DOHH2 (cell line): Measurements from ENCODE around the gene DAPK2.

Source experiments
- H3F3A ChIP-seq: fragments of 200-600 bp; sonication (generic), shearing (Covaris generic); 2 replicates; pipeline ENCODE4 v1.6.0; 2016; ENCODE audit warnings: antibody characterized with exemption, mild to moderate bottlenecking; ENCODE audit not compliant: control insufficient read depth, insufficient read depth
- H3K27ac ChIP-seq: fragments of 200-600 bp; sonication (generic); 2 replicates; pipeline ENCODE4 v1.5.1; 2014; ENCODE audit warnings: low read depth, mild to moderate bottlenecking, low read length, moderate library complexity
- H3K27me3 ChIP-seq: fragments of 200-600 bp; sonication (generic); 2 replicates; pipeline ENCODE4 v1.6.1; 2014; ENCODE audit warnings: mild to moderate bottlenecking, low read length, mixed read lengths; ENCODE audit not compliant: control insufficient read depth
- H3K36me3 ChIP-seq: fragments of 200-600 bp; sonication (generic); 2 replicates; pipeline ENCODE4 v1.6.1; 2014; ENCODE audit warnings: mild to moderate bottlenecking, low read length, moderate library complexity, mixed read lengths; ENCODE audit not compliant: control insufficient read depth
- H3K4me1 ChIP-seq: fragments of 200-600 bp; sonication (generic); 2 replicates; pipeline ENCODE4 v1.6.1; 2014; ENCODE audit warnings: mild to moderate bottlenecking, low read length, mixed read lengths; ENCODE audit not compliant: control insufficient read depth
- H3K4me2 ChIP-seq: fragments of 200-600 bp; sonication (generic); 2 replicates; pipeline ENCODE4 v1.6.0; 2014; ENCODE audit warnings: mild to moderate bottlenecking, low read length, moderate library complexity
- H3K4me3 ChIP-seq: fragments of 200-600 bp; sonication (generic); 2 replicates; pipeline ENCODE4 v1.5.1; 2014; ENCODE audit warnings: mild to moderate bottlenecking, low read length, mixed read lengths
- H3K79me2 ChIP-seq: fragments of 200-600 bp; sonication (generic); 2 replicates; pipeline ENCODE4 v1.6.1; 2014; ENCODE audit warnings: mild to moderate bottlenecking, low read length, mixed read lengths; ENCODE audit not compliant: control insufficient read depth
- H3K9me2 ChIP-seq: fragments of 200-600 bp; sonication (generic); replicated peaks from 2 replicates; pipeline ENCODE4 v1.6.1; 2014; ENCODE audit warnings: mild to moderate bottlenecking, low read length, mixed read lengths; ENCODE audit not compliant: control insufficient read depth
- H3K9me3 ChIP-seq: fragments of 200-600 bp; sonication (generic); 2 replicates; pipeline ENCODE4 v1.6.1; 2014; ENCODE audit warnings: antibody characterized with exemption, low read length, mixed read lengths; ENCODE audit not compliant: control insufficient read depth, insufficient read depth
- H4K20me1 ChIP-seq: fragments of 200-600 bp; sonication (generic); 2 replicates; pipeline ENCODE4 v1.6.0; 2014; ENCODE audit warnings: low read depth, mild to moderate bottlenecking, antibody characterized with exemption, low read length, moderate library complexity; ENCODE audit not compliant: control insufficient read depth, insufficient read depth
- EZH2phosphoT487 ChIP-seq: fragments of 200-600 bp; sonication (generic); IDR thresholded peaks from 2 replicates; pipeline ENCODE4 v1.6.1; 2017; ENCODE audit warnings: borderline replicate concordance, mild to moderate bottlenecking, antibody characterized with exemption, low read length, moderate library complexity, mixed read lengths
- TF ChIP-seq, protein P1 (sequence below): fragments of 200-600 bp; sonication (generic); IDR thresholded peaks from one replicate; pipeline ENCODE4 v1.5.1; 2014; ENCODE audit warnings: antibody characterized with exemption, mild to moderate bottlenecking, low read depth, low read length; ENCODE audit not compliant: poor library complexity, severe bottlenecking

DAPK2 gene

GRCh38 chr15:63998489-63998888 is 47.8 kb downstream of the DAPK2 start:
- Histone ChIP-seq H3K27me3 (peaks cover 2% of the 10 kb centered on the region; the same call in 1 of the 2 replicates), H3F3A (no peaks in the 10 kb centered on the region), H3K9me2 (no peaks in the 10 kb centered on the region), H3K4me3 (no peak overlapping the region), H3K36me3 (no peaks in the 10 kb centered on the region), H3K4me2 (no peak overlapping the region), H3K79me2 (no peaks in the 10 kb centered on the region), H3K27ac (no peak overlapping the region), H3K4me1 (no peaks in the 10 kb centered on the region), H3K9me3 (no peaks in the 10 kb centered on the region), H4K20me1 (no peaks in the 10 kb centered on the region; the same call in 1 of the 2 replicates)
- TF ChIP-seq, protein P1, sequence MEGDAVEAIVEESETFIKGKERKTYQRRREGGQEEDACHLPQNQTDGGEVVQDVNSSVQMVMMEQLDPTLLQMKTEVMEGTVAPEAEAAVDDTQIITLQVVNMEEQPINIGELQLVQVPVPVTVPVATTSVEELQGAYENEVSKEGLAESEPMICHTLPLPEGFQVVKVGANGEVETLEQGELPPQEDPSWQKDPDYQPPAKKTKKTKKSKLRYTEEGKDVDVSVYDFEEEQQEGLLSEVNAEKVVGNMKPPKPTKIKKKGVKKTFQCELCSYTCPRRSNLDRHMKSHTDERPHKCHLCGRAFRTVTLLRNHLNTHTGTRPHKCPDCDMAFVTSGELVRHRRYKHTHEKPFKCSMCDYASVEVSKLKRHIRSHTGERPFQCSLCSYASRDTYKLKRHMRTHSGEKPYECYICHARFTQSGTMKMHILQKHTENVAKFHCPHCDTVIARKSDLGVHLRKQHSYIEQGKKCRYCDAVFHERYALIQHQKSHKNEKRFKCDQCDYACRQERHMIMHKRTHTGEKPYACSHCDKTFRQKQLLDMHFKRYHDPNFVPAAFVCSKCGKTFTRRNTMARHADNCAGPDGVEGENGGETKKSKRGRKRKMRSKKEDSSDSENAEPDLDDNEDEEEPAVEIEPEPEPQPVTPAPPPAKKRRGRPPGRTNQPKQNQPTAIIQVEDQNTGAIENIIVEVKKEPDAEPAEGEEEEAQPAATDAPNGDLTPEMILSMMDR: no peak
- no peak for TF ChIP-seq EZH2phosphoT487

DNA sequence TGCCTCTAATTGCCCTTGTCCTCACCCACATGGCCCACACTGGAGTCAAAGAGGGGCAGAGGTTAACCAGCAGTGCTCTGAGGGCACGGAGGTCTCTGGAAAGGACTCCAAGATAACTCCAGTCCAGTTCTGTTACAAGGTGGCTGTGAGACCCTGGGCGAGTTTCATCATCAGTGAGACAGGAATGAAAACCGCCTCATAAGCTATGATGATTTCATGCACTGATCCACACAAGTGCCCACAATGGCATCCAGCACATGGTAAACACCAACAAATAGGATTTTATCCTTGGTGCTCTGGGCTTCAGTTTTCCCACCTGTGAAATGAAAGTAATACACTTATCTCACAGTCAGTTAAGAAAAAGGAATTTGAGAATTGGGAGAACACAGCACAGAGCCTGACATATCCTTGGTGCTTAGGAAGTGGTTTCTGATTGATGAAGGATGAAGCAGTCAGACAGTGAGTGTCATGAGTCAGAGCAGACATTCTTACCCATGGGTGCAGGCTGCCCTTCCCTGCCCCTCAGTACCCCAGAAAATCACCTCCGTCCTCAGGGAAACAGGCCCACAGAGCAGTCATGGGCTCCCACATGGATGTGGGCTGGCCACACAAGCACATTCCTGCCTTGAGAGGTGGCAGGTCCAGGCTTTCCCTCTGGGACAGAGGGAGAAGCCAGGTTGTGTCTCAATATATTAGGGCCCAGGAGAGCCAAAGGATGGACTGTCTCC is 48.4 kb downstream of the DAPK2 start:
- Histone ChIP-seq H3F3A (no peaks in the 10 kb centered on the region), H3K4me1 (no peaks in the 10 kb centered on the region), H3K27ac (no peak overlapping the region), H3K36me3 (no peaks in the 10 kb centered on the region), H3K4me3 (no peak overlapping the region), H3K4me2 (no peak overlapping the region), H3K9me2 (no peaks in the 10 kb centered on the region), H3K9me3 (no peaks in the 10 kb centered on the region), H3K27me3 (peaks cover 2% of the 10 kb centered on the region; the same call in 1 of the 2 replicates), H4K20me1 (no peaks in the 10 kb centered on the region; the same call in 1 of the 2 replicates), H3K79me2 (no peaks in the 10 kb centered on the region)
- TF ChIP-seq, protein P1: no peak
- TF ChIP-seq EZH2phosphoT487: no peak

- Histone ChIP-seq H4K20me1 (no peaks in the 10 kb centered on the region; the same call in 1 of the 2 replicates), H3K9me2 (no peaks in the 10 kb centered on the region), H3F3A (no peaks in the 10 kb centered on the region), H3K4me2 (no peak overlapping the region), H3K36me3 (no peaks in the 10 kb centered on the region), H3K4me1 (peaks cover 10% of the 10 kb centered on the region), H3K27me3 (peaks cover 2% of the 10 kb centered on the region; the same call in 1 of the 2 replicates), H3K9me3 (no peaks in the 10 kb centered on the region), H3K27ac (no peak overlapping the region), H3K79me2 (no peaks in the 10 kb centered on the region), H3K4me3 (no peak overlapping the region)
- TF ChIP-seq, protein P1: no peak
- no peak for TF ChIP-seq EZH2phosphoT487
Measured at GRCh38 chr15:63996794-63997357, 49.4 kb downstream of the DAPK2 start.
